Kidney epithelial cell (primary cell): ENCODE data around the gene NUDT4. TPM values are rescaled to one million over a fixed set of nuclear protein-coding genes. Genes with fewer than 3 reads are reported as not detected.

Source experiments
- DNase-seq: peaks from one replicate; pipeline ENCODE4 v3.0.0-alpha.2; 2010; ENCODE audit warnings: low read depth
- H3K27me3 ChIP-seq: 2 replicates; pipeline ENCODE4 v1.6.0; 2011; ENCODE audit warnings: low read length; ENCODE audit not compliant: control insufficient read depth, insufficient read depth
- H3K36me3 ChIP-seq: 2 replicates; pipeline ENCODE4 v1.5.1; 2011; ENCODE audit warnings: low read length; ENCODE audit not compliant: control insufficient read depth, insufficient read depth
- H3K4me3 ChIP-seq: 2 replicates; pipeline ENCODE4 v1.5.1; 2011; ENCODE audit warnings: low read depth, mild to moderate bottlenecking, control low read depth, low read length
- total RNA-seq: library from RNA; depleted of rRNA; stranded (reverse); fragments of >200 nt; gene quantifications from 2 replicates; pipeline ENCODE4 v1.2.3, GENCODE V29; 2015
- TF ChIP-seq, protein P1 (sequence below): IDR thresholded peaks from 2 replicates; pipeline ENCODE4 v1.5.1; 2011; ENCODE audit warnings: mild to moderate bottlenecking, moderate library complexity, low read length, control low read depth, inconsistent platforms; ENCODE audit not compliant: insufficient read depth, poor library complexity, severe bottlenecking

Gene NUDT4
- total RNA-seq, 1 donor from 2014 or later, result 33.6 TPM

DNA sequence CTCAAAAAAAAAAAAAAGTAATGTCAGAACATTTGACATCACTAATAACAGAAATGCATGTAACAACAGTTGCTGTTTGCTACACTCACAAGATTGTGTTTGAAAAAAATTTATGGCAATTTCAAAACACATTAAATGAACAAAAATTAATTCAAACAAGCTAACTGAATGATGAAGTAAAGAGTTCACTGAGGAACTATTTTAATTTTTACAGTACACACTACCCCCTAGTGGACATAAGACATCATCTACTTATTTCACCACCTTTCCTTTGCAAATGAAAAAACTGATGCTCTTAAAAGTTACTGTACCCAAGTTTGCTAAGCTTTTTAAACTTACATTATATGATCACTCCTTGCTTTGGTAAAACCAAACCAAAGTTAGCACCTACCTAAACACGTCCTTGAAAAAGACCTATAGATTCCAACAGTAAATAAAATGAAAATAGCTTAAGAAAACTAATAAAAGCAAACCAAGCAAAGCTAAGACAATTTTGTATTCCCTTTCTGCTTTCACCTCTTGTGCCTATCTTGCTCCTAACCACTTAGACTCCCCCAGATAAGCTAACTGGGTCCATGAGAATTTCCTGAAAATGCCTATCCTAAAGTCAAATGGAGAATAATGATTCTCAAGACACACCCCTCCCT lies 41.8 kb downstream of the NUDT4 start:
- TF ChIP-seq, protein P1, sequence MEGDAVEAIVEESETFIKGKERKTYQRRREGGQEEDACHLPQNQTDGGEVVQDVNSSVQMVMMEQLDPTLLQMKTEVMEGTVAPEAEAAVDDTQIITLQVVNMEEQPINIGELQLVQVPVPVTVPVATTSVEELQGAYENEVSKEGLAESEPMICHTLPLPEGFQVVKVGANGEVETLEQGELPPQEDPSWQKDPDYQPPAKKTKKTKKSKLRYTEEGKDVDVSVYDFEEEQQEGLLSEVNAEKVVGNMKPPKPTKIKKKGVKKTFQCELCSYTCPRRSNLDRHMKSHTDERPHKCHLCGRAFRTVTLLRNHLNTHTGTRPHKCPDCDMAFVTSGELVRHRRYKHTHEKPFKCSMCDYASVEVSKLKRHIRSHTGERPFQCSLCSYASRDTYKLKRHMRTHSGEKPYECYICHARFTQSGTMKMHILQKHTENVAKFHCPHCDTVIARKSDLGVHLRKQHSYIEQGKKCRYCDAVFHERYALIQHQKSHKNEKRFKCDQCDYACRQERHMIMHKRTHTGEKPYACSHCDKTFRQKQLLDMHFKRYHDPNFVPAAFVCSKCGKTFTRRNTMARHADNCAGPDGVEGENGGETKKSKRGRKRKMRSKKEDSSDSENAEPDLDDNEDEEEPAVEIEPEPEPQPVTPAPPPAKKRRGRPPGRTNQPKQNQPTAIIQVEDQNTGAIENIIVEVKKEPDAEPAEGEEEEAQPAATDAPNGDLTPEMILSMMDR, result peak; percentile 42
- H3K27me3 ChIP-seq, result no peaks in the 10 kb centered on the region
- peak; percentile 18 for DNase-seq
- no peak overlapping the region for H3K4me3 ChIP-seq
- no peaks in the 10 kb centered on the region for H3K36me3 ChIP-seq

DNA sequence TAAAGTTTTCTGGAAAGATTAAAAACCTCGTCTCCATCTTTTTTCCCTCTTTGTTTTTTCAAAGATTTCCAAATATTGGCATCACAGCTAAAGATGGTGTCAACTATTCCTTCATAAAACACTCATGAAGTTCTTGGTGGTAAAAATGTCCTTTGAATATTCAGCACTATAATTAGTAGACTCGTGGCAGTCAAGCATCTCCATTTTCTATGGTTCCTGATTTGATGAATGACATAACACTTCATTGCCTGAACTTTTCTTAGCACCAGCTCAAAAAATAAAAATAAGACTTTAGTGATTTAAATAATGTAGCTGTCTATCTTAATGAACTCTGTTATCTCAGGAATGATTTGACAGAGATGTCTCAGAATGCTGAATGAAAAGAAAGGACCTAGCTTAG lies 44.3 kb downstream of the NUDT4 start:
- TF ChIP-seq, protein P1, result no peak
- Histone ChIP-seq H3K27me3 (no peaks in the 10 kb centered on the region), H3K36me3 (no peaks in the 10 kb centered on the region), H3K4me3 (no peak overlapping the region)
- DNase-seq, result no peak

- DNase-seq, result no peak
- TF ChIP-seq, protein P1, result no peak
- Histone ChIP-seq H3K4me3 (no peak overlapping the region), H3K27me3 (no peaks in the 10 kb centered on the region), H3K36me3 (no peaks in the 10 kb centered on the region)
Observed at GRCh38 chr12:93425736-93426411, 48.1 kb downstream of the NUDT4 start.

- H3K27me3 ChIP-seq, result no peaks in the 10 kb centered on the region
- H3K36me3 ChIP-seq, result no peaks in the 10 kb centered on the region
- H3K4me3 ChIP-seq, result no peak overlapping the region
- DNase-seq, result no peak
- TF ChIP-seq, protein P1, result no peak
Observed at GRCh38 chr12:93426412-93426805, 48.7 kb downstream of the NUDT4 start.

DNA sequence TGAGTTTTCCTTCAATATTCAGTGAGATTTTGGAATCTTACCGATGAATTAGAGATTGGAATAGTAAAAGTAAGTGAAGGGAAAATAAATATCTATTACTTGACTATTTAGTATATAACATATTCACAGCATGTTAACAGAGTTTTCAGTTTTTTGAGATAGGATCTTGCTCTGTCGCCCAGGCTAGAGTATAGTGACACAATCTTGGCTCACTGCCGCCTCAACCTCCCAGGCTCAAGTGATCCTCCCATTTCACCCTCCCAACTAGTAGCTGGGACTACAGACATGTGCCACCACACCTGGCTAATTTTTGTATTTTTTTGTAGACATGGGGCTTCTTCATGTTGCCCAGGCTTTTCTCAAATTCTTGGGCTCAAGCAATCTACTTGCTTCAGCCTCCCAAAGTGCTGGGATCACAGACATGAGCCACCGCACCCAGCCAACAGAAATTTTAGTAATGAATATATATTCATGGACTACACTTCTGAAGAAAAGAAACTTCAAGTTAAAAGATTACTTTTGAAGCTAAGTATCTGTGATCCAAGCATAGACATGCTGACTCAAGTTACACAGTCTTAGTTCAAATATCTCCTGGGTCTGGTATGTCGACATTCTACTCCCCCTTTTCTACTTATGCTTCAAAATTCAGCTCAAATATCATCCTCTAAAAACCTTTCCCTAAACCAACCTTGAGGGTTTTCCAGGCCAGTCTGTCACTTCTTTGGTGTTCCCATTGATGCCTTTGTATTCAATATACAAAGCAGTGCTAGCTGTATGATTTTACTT lies 50.2 kb downstream of the NUDT4 start:
- Histone ChIP-seq H3K4me3 (no peak overlapping the region), H3K27me3 (no peaks in the 10 kb centered on the region), H3K36me3 (no peaks in the 10 kb centered on the region)
- TF ChIP-seq, protein P1, result no peak
- DNase-seq, result no peak
